HUES64 (cell line): ENCODE results near the gene PRM3.

Experiments
- H3K27ac ChIP-seq: 2 replicates; pipeline ENCODE4 v1.7.0; 2013; ENCODE audit warnings: low read depth, low read length, inconsistent platforms
- H3K27me3 ChIP-seq: 2 replicates; pipeline ENCODE4 v1.6.1; 2013; ENCODE audit warnings: mild to moderate bottlenecking, low read length; ENCODE audit not compliant: insufficient read depth
- H3K36me3 ChIP-seq: 2 replicates; pipeline ENCODE4 v1.6.1; 2013; ENCODE audit warnings: mild to moderate bottlenecking, low read length; ENCODE audit not compliant: insufficient read depth
- H3K4me1 ChIP-seq: 2 replicates; pipeline ENCODE4 v1.6.1; 2013; ENCODE audit warnings: mild to moderate bottlenecking, low read length, moderate library complexity; ENCODE audit not compliant: insufficient read depth
- H3K4me3 ChIP-seq: 2 replicates; pipeline ENCODE4 v1.5.1; 2013; ENCODE audit warnings: mild to moderate bottlenecking, low read length, moderate library complexity
- H3K9ac ChIP-seq: 2 replicates; pipeline ENCODE4 v1.6.1; 2013; ENCODE audit warnings: mild to moderate bottlenecking, low read depth, low read length
- H3K9me3 ChIP-seq: 2 replicates; pipeline ENCODE4 v1.6.1; 2013; ENCODE audit warnings: low read depth, low read length; ENCODE audit not compliant: insufficient read depth
- WGBS: fragments of 150-250, 120-280 bp; methylation state at CpG from one replicate; pipeline ENCODE4 v1.1.7; 2013; ENCODE audit warnings: missing lambda C conversion rate; 5-methylcytosine and 5-hydroxymethylcytosine counted together

PRM3 gene

GRCh38 chr16:11276896-11277593 lies 3.6 kb upstream of the PRM3 start:
- WGBS: 94% methylated on average over 11 of the region's 11 CpGs
- no peaks in the 10 kb centered on the region for H3K36me3 ChIP-seq
- no peak overlapping the region for H3K9ac ChIP-seq
- no peak overlapping the region for H3K27ac ChIP-seq
- no peaks in the 10 kb centered on the region for H3K9me3 ChIP-seq
- peaks cover 6% of the 10 kb centered on the region; the same call in 1 of the 2 replicates for H3K4me1 ChIP-seq
- H3K27me3 ChIP-seq: no peaks in the 10 kb centered on the region
- no peak overlapping the region for H3K4me3 ChIP-seq

- Histone ChIP-seq H3K4me1 (peaks cover 6% of the 10 kb centered on the region; the same call in 1 of the 2 replicates), H3K36me3 (no peaks in the 10 kb centered on the region), H3K9me3 (no peaks in the 10 kb centered on the region), H3K27me3 (no peaks in the 10 kb centered on the region), H3K4me3 (no peak within 1 kb of the TSS), H3K9ac (no peak within 1 kb of the TSS), H3K27ac (no peak within 1 kb of the TSS)
- 94% methylated on average over 26 of the region's 26 CpGs for WGBS
Observed at GRCh38 chr16:11276143-11276895, 2.9 kb upstream of the PRM3 start, which contains the start of gene PRM2. TSS of gene PRM2 (minus strand) at chr16:11276480. CDS start at chr16:11276370, 110 bp downstream.

GRCh38 chr16:11274964-11275363 lies 1.5 kb upstream of the PRM3 start:
- Histone ChIP-seq H3K36me3 (no peaks in the 10 kb centered on the region), H3K27ac (no peak overlapping the region), H3K9me3 (no peaks in the 10 kb centered on the region), H3K27me3 (no peaks in the 10 kb centered on the region), H3K9ac (no peak overlapping the region), H3K4me3 (no peak overlapping the region), H3K4me1 (peaks cover 6% of the 10 kb centered on the region; the same call in 1 of the 2 replicates)
- WGBS: 95% methylated on average over 7 of the region's 7 CpGs

GRCh38 chr16:11273721-11274324 lies 394 bp upstream of the PRM3 start:
- Histone ChIP-seq H3K36me3 (no peaks in the 10 kb centered on the region), H3K9ac (no peak overlapping the region; the same call in 1 of the 2 replicates), H3K4me3 (no peak overlapping the region), H3K27me3 (no peaks in the 10 kb centered on the region), H3K4me1 (peaks cover 6% of the 10 kb centered on the region; the same call in 1 of the 2 replicates), H3K9me3 (no peaks in the 10 kb centered on the region), H3K27ac (0 out of 2 replicates have a peak overlapping the region, but pooled peaks have one; percentile 35)
- 48% methylated on average over 2 of the region's 3 CpGs for WGBS

- no peaks in the 10 kb centered on the region for H3K27me3 ChIP-seq
- H3K36me3 ChIP-seq: no peaks in the 10 kb centered on the region
- H3K9me3 ChIP-seq: no peaks in the 10 kb centered on the region
- no peak overlapping the region for H3K4me3 ChIP-seq
- WGBS: 93% methylated on average over 6 of the region's 6 CpGs
- H3K9ac ChIP-seq: no peak overlapping the region
- H3K4me1 ChIP-seq: peaks cover 6% of the 10 kb centered on the region; the same call in 1 of the 2 replicates
- H3K27ac ChIP-seq: no peak overlapping the region
Observed at GRCh38 chr16:11272484-11272883, 945 bp downstream of the PRM3 start.

DNA sequence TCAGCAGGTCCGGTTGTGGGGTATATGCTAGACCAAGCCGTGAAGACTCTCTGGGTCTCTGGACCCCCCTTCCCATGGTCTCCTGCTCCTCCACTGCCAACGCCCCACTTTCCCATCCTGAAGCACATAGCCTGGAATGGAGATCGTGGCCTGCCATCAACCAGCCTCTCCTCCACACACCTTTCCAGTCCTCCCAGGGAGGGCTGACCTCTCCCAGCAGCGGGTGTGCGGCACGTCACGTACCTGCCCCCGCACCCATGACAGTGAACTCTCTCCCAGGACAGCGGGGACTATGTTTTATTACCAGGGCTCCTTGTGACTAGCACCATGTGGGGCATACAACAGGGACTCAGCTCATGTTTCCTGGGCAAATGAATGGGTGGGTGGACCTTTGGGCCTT lies 1.8 kb downstream of the PRM3 start:
- H3K36me3 ChIP-seq: no peaks in the 10 kb centered on the region
- no peaks in the 10 kb centered on the region for H3K27me3 ChIP-seq
- peaks cover 6% of the 10 kb centered on the region; the same call in 1 of the 2 replicates for H3K4me1 ChIP-seq
- H3K9ac ChIP-seq: no peak overlapping the region
- no peak overlapping the region for H3K27ac ChIP-seq
- no peak overlapping the region for H3K4me3 ChIP-seq
- 96% methylated on average over 10 of the region's 10 CpGs for WGBS
- no peaks in the 10 kb centered on the region for H3K9me3 ChIP-seq

DNA sequence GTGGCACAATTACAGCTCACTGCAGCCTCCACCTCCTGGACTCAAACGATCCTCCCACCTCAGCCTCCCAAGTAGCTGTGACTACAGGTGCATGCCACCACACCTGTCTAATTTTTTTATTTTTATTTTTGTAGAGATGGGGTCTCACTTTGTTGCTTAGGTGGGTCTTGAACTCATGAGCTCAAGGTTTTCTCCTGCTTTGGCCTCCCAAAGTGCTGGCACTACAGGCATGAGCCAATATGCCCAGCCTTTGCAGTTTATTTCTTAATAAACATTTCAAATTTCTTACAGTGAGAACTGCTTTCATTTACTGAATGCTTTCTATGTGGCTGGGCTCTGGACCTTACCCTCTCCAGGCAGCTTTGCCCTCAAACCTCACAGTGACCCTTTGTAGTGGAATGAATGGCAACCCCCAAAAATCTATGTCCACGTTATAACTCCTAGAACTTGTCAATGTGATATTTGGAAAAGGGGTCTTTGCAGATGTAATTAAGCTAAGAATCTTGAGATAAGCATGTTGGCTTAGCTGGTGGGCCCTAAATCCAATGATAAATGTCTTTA lies 2.7 kb downstream of the PRM3 start:
- 100% methylated on average over 2 of the region's 2 CpGs for WGBS
- Histone ChIP-seq H3K27me3 (no peaks in the 10 kb centered on the region), H3K9ac (no peak overlapping the region), H3K4me1 (peaks cover 6% of the 10 kb centered on the region; the same call in 1 of the 2 replicates), H3K27ac (no peak overlapping the region), H3K36me3 (no peaks in the 10 kb centered on the region), H3K4me3 (no peak overlapping the region), H3K9me3 (no peaks in the 10 kb centered on the region)

DNA sequence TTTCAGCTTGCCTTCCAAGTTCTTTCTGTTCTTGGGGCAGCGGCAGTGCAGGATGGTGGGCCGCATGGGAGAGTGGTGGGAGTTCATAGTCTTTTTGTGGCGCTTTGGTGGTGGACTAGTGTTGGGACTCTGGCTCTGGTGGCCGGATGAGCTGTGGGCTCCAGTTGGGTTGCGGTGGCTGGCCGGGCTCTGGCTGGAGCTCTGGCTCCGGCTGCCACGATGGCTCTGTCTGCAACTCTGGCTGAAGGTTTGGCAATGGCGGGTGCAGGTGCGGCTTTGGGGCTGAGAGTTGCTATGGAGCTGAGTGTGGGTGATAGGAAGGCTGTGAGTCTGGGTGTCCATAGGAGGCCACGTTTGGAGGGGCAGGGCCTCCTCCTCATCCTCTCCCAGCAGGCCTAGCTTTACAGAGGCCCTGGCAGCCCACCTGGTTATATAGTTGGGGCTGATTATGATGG lies 4.5 kb downstream of the PRM3 start, which contains the start of gene TNP2:
TNP2 (minus strand) TSS at position 405 of the 455 bp plus-strand sequence; CDS start at position 342, 63 bp downstream.
- H3K36me3 ChIP-seq: no peaks in the 10 kb centered on the region
- H3K9ac ChIP-seq: no peak within 1 kb of the TSS
- H3K4me3 ChIP-seq: no peak within 1 kb of the TSS
- H3K9me3 ChIP-seq: no peaks in the 10 kb centered on the region
- H3K27ac ChIP-seq: no peak within 1 kb of the TSS
- 96% methylated on average over 9 of the region's 11 CpGs for WGBS
- H3K27me3 ChIP-seq: no peaks in the 10 kb centered on the region
- H3K4me1 ChIP-seq: peaks cover 4% of the 10 kb centered on the region; the same call in 1 of the 2 replicates

GRCh38 chr16:11265124-11265523 lies 8.3 kb downstream of the PRM3 start:
- H3K36me3 ChIP-seq: no peaks in the 10 kb centered on the region
- H3K4me1 ChIP-seq: no peaks in the 10 kb centered on the region
- WGBS: 88% methylated on average over 7 of the region's 7 CpGs
- no peak overlapping the region for H3K9ac ChIP-seq
- no peaks in the 10 kb centered on the region for H3K27me3 ChIP-seq
- H3K27ac ChIP-seq: no peak overlapping the region
- H3K4me3 ChIP-seq: no peak overlapping the region
- no peaks in the 10 kb centered on the region for H3K9me3 ChIP-seq

DNA sequence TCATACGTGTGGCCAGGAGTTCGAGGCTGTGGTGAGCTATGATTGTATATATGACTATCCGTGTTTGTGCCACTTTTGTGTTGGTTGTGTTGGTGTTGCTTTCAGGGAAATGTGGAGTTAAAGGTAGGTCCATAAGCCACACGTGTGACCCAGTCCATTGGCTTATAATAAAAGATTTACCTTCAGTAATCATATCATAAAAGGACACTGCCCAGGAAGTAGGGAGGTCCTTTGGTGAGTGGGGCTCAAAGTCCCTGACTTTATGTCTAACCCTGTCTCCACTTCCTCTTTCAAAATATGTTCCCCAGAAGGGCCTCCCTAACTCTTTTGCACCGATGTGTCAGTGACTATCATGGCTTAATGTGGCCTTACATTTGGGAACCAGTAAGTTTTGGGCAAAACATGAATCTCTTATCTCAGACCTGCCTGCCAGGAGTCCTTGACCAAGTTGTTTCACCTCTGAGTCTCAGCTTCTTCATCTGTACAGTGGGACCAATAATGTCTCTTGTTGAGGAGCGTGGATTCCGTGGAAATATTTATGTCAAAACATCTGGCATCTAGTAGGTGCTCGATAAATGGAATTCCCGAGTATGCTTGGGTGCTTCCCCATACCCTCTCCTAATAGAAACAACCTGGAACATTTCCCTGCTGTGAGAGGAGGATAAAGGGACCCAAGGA lies 9.1 kb downstream of the PRM3 start:
- no peak overlapping the region for H3K27ac ChIP-seq
- WGBS: 91% methylated on average over 6 of the region's 9 CpGs

More for the DNA sequence above, 9.1 kb downstream of the PRM3 start:
- Histone ChIP-seq H3K9me3 (no peaks in the 10 kb centered on the region), H3K36me3 (no peaks in the 10 kb centered on the region), H3K4me1 (no peaks in the 10 kb centered on the region), H3K27me3 (no peaks in the 10 kb centered on the region), H3K9ac (no peak overlapping the region), H3K4me3 (no peak overlapping the region)
